Colonic mucosa (tissue), 4 donors: Measurements from ENCODE around the gene CEP164. TPM values are rescaled to one million over a fixed set of nuclear protein-coding genes. Genes with fewer than 3 reads are reported as not detected.
"Not testable (repeated sequence)": the region's sequence is repeated elsewhere in the genome, so short reads cannot be mapped to it uniquely, and the experiment has no call there.

Source experiments
- DNase-seq: peaks from one replicate; pipeline ENCODE4 v3.0.0-alpha.2; 2020
- H3K27ac ChIP-seq: fragments of 200-600 bp; one replicate; pipeline ENCODE4 v1.8.0; 2021
- H3K27me3 ChIP-seq: fragments of 200-600 bp; one replicate; pipeline ENCODE4 v1.8.0; 2021
- H3K36me3 ChIP-seq: fragments of 200-600 bp; one replicate; pipeline ENCODE4 v1.8.0; 2021
- H3K4me1 ChIP-seq: fragments of 200-600 bp; one replicate; pipeline ENCODE4 v1.8.0; 2021; ENCODE audit warnings: mild to moderate bottlenecking
- H3K4me3 ChIP-seq: fragments of 200-600 bp; one replicate; pipeline ENCODE4 v1.8.0; 2021
- H3K9ac ChIP-seq, 2 donors: one replicate each; pipeline ENCODE4 v1.7.0; 2013; ENCODE audit warnings: control low read depth in 2 of 2, low read depth in 2 of 2, low read length in 2 of 2
- H3K9me3 ChIP-seq: fragments of 200-600 bp; one replicate; pipeline ENCODE4 v1.8.0; 2021
- intact Hi-C: fragments of 100-400 bp; cut with DNase I; formaldehyde crosslinking; loops from one replicate; pipeline ENCODE4 v1.14.1; 2022
- total RNA-seq, 2 donors: library from RNA; stranded (reverse); fragmentation: NEBNext Ultra II Directional in 1 of 2; extraction: Animal tissue kit (Norgen Biotek cat#: 25700) in 1 of 2; gene quantifications; one replicate each; pipeline ENCODE4 v1.2.1, GENCODE V29; 2021
- TF ChIP-seq, protein P1 (sequence below): fragments of 200-600 bp; IDR thresholded peaks from one replicate; pipeline ENCODE4 v1.8.0; 2022; ENCODE audit warnings: antibody characterized with exemption, mild to moderate bottlenecking
- donor health status: healthy.
- donor health status: DM: no; HTN: no; CAD: no.
- donor health status: DM: no; HTN: no; CAD: no.

CEP164 gene
- total RNA-seq, 2 donors from 2014 or later: 12.4 to 19.2 TPM

GRCh38 chr11:117456027-117456720, 128.5 kb downstream of the CEP164 start:
- H3K4me3 ChIP-seq: no peak overlapping the region
- no peak for DNase-seq
- H3K27me3 ChIP-seq: no peaks in the 10 kb centered on the region
- H3K9ac ChIP-seq: no peak overlapping the region
- H3K27ac ChIP-seq: no peak overlapping the region
- no peaks in the 10 kb centered on the region for H3K36me3 ChIP-seq
- H3K4me1 ChIP-seq: no peaks in the 10 kb centered on the region
- no peaks in the 10 kb centered on the region for H3K9me3 ChIP-seq
- TF ChIP-seq, protein P1, sequence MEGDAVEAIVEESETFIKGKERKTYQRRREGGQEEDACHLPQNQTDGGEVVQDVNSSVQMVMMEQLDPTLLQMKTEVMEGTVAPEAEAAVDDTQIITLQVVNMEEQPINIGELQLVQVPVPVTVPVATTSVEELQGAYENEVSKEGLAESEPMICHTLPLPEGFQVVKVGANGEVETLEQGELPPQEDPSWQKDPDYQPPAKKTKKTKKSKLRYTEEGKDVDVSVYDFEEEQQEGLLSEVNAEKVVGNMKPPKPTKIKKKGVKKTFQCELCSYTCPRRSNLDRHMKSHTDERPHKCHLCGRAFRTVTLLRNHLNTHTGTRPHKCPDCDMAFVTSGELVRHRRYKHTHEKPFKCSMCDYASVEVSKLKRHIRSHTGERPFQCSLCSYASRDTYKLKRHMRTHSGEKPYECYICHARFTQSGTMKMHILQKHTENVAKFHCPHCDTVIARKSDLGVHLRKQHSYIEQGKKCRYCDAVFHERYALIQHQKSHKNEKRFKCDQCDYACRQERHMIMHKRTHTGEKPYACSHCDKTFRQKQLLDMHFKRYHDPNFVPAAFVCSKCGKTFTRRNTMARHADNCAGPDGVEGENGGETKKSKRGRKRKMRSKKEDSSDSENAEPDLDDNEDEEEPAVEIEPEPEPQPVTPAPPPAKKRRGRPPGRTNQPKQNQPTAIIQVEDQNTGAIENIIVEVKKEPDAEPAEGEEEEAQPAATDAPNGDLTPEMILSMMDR: no peak
- intact Hi-C loops: no loop called here

DNA sequence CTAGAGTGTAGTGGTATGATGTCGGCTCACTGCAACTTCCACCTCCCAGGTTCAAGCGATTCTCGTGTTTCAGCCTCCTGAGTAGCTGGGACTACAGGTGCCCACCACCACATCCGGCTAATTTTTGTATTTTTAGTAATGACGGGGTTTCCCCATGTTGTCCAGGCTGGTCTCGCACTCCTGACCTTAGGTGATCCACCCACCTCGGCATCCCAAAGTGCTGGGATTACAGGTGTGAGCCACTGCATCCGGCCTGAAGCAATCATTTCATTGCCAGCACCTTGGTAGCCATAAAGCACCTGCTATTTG, 129.0 kb downstream of the CEP164 start:
- H3K36me3 ChIP-seq, H3K27ac ChIP-seq, H3K27me3 ChIP-seq, H3K9me3 ChIP-seq, DNase-seq, H3K4me3 ChIP-seq, H3K4me1 ChIP-seq, intact Hi-C loops, H3K9ac ChIP-seq: not testable (repeated sequence)

DNA sequence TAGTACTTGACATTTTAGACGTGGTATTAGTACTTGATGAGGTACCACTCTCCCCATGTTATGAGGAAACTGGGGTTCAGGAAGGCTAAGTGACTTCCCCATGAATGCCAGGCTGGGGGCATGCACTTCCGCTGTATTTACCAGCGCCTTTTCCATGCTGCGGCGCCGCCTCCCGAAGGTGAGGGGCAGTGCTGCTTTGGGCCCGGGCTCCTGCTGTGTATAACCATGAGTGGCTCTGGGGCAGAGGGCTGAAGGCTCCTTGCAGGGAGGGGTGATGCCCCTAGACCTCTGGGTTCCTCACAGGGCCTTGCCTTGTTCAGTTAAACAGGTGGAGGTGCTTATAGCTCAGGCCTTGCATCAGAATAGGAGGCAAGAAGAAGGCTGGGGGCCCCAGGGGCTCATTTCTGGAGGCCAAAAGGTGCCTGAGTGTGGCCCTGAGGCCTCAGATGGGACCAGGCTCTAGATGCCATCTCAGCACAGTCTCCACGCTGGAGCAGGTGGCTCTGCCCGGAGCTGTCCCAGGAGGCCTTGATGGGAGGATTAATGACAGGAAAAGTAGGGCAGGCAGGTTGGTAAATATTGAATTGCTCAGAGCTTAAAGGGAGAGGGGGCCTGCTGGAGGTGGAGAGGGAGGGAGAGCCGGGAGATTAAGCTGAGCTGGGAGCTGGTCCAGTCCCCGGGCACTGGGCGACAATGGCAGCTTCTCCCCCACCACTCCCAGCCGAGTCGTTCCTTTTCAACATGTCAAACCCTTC, 129.6 kb downstream of the CEP164 start:
- Histone ChIP-seq H3K9ac (no peak overlapping the region), H3K36me3 (no peaks in the 10 kb centered on the region), H3K27ac (no peak overlapping the region), H3K27me3 (no peaks in the 10 kb centered on the region), H3K4me1 (no peaks in the 10 kb centered on the region), H3K9me3 (no peaks in the 10 kb centered on the region), H3K4me3 (no peak overlapping the region)
- intact Hi-C loops: no loop called here
- TF ChIP-seq, protein P1: no peak
- DNase-seq: no peak

- intact Hi-C loops: no loop called here
- no peak overlapping the region for H3K4me3 ChIP-seq
- H3K9me3 ChIP-seq: no peaks in the 10 kb centered on the region
- H3K27ac ChIP-seq: no peak overlapping the region
- H3K9ac ChIP-seq: no peak overlapping the region
- TF ChIP-seq, protein P1: no peak
- no peaks in the 10 kb centered on the region for H3K4me1 ChIP-seq
- H3K27me3 ChIP-seq: no peaks in the 10 kb centered on the region
- no peaks in the 10 kb centered on the region for H3K36me3 ChIP-seq
- DNase-seq: no peak
Measured at GRCh38 chr11:117457835-117458234, 130.2 kb downstream of the CEP164 start.

DNA sequence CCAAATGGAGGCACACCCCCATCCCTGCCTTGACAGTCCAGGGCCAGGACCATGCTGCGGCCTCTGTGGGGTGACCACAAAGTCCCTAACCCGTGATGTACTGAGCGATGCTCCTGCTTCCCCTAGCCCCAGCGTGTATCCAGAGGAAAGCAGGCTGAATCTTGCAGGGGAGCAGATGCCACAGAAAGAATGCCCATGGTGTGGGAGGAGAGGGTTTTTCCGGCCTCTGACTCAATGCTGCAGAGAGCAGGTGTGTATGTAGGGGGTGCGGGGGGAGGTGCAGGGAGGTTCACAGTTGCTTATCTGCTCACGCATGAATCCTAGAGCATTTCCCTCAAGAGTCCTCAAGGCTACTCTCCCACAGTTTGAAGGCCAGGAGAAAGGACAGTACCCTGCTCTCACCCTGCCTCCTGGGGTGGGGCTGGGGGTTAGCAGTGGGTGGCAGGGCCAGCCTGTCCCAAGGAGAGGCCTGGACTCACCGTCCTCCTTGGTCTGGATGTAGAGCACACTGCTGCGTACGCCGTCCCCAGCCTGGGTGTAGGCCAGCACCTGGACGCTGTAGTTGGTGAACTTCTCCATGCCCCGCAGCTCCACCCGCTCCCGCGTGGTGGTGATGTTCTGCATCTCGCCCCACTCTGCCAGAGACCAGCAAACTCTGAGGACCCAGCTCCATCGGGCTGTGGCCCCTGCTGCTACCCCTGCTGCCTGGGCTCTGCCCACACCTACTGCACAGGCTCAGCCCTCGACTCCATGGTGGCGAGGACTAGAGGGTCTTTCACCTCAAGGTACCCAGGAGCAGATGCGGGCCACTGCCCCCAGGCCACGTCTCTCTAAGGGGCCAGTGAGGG, 130.8 kb downstream of the CEP164 start:
- TF ChIP-seq, protein P1: no peak
- Histone ChIP-seq H3K9me3 (no peaks in the 10 kb centered on the region), H3K9ac (no peak overlapping the region), H3K36me3 (no peaks in the 10 kb centered on the region), H3K4me3 (no peak overlapping the region), H3K4me1 (no peaks in the 10 kb centered on the region), H3K27ac (no peak overlapping the region), H3K27me3 (no peaks in the 10 kb centered on the region)
- intact Hi-C loops: no loop called here
- no peak for DNase-seq
